LNCAP (cell line): ENCODE measurements around the gene PLD2.

Experiments used
- TF ChIP-seq, protein P1 (sequence below): fragments of 450-650 bp; IDR thresholded peaks from 2 replicates; pipeline ENCODE4 v1.5.1; 2017; ENCODE audit warnings: mild to moderate bottlenecking

PLD2 gene

DNA sequence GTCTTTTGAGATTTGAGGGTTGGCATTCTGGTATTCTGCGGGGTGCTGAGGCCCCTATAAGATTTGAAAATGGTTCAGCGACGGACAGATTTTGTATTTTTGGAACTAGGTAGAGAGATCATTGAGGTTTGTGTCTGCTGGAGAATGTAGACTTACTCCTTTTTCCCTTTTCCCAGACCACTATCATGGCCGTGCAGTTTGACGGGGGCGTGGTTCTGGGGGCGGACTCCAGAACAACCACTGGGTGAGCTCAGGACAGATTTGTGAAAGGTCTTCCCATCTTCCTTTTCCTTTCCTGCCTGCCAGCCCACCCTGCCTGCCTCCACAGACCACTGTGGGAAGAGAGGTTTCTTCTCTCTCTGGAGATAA lies 10.4 kb upstream of the PLD2 start:
- TF ChIP-seq, protein P1, sequence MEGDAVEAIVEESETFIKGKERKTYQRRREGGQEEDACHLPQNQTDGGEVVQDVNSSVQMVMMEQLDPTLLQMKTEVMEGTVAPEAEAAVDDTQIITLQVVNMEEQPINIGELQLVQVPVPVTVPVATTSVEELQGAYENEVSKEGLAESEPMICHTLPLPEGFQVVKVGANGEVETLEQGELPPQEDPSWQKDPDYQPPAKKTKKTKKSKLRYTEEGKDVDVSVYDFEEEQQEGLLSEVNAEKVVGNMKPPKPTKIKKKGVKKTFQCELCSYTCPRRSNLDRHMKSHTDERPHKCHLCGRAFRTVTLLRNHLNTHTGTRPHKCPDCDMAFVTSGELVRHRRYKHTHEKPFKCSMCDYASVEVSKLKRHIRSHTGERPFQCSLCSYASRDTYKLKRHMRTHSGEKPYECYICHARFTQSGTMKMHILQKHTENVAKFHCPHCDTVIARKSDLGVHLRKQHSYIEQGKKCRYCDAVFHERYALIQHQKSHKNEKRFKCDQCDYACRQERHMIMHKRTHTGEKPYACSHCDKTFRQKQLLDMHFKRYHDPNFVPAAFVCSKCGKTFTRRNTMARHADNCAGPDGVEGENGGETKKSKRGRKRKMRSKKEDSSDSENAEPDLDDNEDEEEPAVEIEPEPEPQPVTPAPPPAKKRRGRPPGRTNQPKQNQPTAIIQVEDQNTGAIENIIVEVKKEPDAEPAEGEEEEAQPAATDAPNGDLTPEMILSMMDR, result no peak

DNA sequence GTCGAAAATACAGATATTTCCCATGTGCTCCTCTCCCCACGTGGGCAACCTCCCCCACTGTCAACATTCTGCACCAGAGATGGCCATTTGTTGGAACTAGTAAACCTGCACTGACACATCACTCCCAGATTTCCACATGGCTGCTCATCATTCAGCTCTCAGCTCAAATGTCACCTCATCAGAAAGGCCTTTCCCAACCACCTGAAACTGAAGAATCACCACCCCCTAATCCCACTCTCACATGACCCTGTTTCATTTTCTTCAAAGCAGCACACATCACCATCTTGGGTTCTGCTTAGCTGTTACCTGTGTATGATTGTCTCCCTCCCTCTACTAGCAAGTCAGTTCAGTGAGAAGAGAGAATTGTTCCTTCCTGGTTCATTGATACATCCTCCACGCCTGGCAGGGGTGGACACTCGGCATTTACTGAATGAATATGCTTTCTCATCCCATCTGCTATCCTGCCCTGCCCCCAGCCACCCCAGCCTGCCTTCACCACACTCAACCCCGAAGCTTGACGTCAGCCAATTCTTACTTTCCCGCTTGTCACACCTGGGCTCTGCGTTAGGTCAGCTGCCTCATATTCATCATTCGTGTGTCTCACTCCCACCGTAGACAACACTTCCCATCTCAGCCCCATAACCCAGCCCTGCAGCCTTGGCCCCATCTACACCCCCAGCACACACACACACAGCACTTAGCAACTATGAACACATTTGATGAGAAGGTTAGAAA lies 6.3 kb upstream of the PLD2 start:
- TF ChIP-seq, protein P1, result no peak

DNA sequence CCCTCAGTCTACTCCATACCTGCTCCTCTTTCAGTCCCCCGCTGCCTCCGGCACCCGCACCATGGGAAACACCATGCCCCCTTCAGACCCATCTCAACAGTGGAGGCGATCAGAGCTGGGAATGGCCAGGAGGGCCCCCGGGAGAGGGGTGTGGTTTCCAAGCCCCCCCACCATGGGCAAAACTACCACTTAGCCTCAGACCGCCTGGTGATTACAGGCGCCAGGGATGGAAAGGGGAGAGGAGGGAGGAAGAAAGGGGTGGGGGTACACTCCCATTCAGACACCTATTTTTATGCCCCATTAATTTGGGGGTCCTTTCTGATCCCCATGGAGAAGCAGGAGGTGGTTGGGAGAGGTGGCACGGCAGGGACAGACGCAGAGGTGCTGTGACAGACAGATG lies 4.7 kb upstream of the PLD2 start, which contains the start of gene C17orf114:
C17orf114 (minus strand) TSS at position 101 of the 400 bp plus-strand sequence.
- TF ChIP-seq, protein P1, result no peak

DNA sequence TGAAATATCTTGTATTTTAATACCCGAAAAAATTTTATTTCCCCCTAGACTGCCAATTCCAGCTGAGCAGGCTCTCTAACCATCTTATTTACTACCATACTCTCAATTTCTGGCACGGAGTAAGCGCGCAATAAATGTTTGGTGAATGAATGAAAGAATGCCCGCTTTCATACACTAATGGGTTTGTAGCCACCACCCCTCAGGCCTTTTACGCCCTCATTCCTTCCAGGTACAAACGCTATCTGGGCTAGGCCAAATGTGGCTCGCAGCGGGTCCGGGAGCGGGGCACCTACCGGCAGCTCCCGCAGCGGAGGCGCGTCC lies 536 bp upstream of the PLD2 start:
- TF ChIP-seq, protein P1, result no peak

DNA sequence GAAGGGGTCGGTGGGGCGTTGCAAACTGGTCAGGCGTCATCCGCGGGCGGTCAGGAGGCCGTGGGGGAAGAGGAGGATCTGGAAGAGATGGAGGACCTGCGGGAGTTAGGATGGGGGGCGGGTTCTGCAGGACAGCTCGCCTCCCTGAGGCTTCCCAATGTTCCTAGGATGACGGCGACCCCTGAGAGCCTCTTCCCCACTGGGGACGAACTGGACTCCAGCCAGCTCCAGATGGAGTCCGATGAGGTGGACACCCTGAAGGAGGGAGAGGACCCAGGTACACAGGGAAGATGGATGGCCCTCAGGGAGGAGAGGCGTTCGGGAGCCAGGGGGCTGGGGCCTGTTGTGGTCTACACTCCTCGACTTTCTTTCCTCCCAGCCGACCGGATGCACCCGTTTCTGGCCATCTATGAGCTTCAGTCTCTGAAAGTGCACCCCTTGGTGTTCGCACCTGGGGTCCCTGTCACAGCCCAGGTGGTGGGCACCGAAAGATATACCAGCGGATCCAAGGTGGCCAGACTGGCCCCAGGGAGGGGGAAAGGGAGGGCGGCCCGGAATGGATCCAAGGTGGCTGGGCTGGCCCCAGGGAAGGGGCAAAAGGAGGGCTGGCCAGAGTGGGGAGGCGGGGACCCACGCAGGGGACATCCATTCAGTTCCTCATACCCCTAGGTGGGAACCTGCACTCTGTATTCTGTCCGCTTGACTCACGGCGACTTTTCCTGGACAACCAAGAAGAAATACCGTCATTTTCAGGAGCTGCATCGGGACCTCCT lies 839 bp downstream of the PLD2 start:
- TF ChIP-seq, protein P1, result no peak

DNA sequence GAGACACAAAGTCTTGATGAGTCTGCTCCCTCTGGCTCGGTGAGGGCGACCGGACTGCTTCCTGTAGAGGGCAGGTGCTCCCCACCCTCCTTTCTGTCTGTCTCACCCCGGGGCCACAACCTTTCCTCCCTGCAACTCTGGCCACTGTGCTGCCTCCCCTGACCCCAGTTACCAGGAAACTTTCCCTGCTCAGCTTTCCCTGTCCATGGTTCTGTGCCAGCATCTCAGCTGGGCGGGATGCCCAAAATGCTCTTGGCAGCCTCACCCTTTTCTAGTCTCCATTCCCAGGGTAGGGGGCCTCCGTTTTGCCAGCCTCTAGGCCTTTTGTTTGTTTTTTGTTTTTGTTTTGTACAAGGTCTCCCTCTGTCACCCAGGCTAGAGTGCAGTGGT lies 1.4 kb downstream of the PLD2 start:
- TF ChIP-seq, protein P1, result no peak

DNA sequence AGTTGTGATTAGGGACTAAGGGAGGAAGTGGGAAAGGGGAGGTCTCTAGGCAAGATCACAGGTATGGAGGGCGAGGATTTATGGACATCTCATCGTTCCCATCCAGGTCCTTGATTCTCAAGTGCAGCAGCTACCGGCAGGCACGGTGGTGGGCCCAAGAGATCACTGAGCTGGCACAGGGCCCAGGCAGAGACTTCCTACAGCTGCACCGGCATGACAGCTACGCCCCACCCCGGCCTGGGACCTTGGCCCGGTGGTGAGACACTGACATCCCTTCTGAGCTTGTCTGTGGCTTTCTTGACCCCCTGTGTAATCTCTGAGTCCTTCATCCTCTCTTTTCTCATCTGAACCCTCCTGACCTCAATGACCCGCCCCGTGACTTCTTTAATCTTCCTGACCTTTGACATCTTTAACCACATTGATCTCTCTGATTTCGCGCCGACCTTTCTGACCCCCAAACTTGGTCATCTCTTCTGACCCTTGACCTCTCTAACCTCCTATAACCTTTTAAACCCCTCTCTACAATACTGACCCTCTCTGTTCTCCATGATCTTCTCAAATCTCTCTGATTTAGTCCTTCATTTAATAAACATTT lies 3.8 kb downstream of the PLD2 start:
- TF ChIP-seq, protein P1, result no peak
